Right ventricle myocardium superior (tissue), 1 donor: ENCODE results near the gene TFRC. TPM values are rescaled to one million over a fixed set of nuclear protein-coding genes. Genes with fewer than 3 reads are reported as not detected.
A peak's percentile ranks its signal among the peaks of the same experiment; 100 is the strongest.
"Not testable (repeated sequence)": the region's sequence is repeated elsewhere in the genome, so short reads cannot be mapped to it uniquely, and the experiment has no call there.

Source experiments
- ATAC-seq: fragments of 200-7000 bp; cut with Tn5 transposase; one replicate; pipeline ENCODE4 v1.9.1; 2020; ENCODE audit warnings: mild to moderate bottlenecking; ENCODE audit not compliant: poor library complexity
- DNase-seq: peaks from one replicate; pipeline ENCODE4 v3.0.0-alpha.2; 2020
- intact Hi-C: fragments of 100-400 bp; cut with DNase I; formaldehyde crosslinking; loops from one replicate; pipeline ENCODE4 v1.11.2; 2022
- total RNA-seq: library from RNA; stranded (reverse); fragmentation: NEBNext Ultra II Directional; extraction: Animal tissue kit (Norgen Biotek cat#: 25700); gene quantifications from one replicate; pipeline ENCODE4 v1.2.1, GENCODE V29; 2021
- donor health status: DM: no; HTN: yes; CAD: no; lungs with severe emphysema.

The TFRC gene
- total RNA-seq, 1 donor from 2014 or later = 56.4 TPM

GRCh38 chr3:196055240-196055639 is 26.6 kb downstream of the TFRC start:
- DNase-seq = no peak
- ATAC-seq = no peak
- intact Hi-C loops = no loop called here

GRCh38 chr3:196054661-196055060 is 27.2 kb downstream of the TFRC start:
- intact Hi-C loops = no loop called here
- ATAC-seq (no peak), DNase-seq (no peak)

DNA sequence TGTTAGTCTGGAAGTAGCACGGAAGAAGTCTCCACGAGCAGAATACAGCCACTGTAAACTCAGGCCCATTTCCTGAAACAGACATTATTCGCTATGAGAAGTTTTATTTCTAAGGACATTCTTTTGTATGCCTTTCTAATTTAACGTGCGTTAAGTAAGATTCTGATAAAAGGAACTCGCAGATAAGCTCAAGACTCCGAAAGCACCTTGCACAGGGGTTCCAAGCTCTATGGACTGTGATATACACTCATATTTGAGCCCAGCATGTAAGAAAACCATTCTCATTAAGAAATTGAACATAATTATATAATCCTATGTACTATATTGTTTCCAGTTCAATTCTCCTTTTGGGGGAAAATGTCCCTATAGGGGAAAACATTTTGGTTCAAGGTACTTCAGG is 28.4 kb downstream of the TFRC start:
- ATAC-seq = no peak

DNA sequence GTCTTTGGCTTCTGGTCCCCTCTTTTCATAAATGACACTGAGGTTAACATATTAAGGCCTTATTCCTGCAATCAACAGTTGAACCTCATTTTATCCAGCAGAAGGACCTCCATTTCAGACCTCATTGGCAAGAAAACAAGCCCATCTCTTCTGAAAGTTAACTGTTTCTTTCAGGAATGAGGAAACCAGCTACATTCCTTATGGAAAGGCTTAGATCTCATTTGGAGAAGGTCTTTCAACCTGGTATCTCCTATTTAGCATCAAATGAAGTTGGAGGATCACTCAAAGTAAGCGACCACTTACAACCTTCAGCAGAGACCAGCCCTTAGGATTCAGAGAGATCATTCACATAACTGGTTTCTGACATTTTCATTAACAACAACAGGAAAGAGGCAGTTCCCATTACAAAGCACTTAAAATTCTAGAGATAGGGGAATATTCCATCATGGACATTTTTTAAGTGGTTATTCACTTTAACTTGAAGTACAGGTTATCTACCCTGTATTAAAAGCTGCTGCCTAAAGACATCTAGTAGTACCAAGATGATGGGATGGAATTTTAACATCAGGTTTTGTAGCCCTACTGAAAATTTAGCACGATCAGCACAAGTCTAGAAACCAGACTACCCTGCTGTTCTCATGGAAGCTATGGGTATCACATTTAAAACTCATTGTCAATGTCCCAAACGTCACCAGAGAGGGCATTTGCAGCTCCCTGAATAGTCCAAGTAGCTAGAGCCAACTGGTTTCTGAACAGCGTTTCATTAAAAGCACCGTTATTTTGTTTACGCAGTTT is 30.4 kb downstream of the TFRC start:
- ATAC-seq (no peak), DNase-seq (no peak)
- intact Hi-C loops = no loop called here

More for the DNA sequence above, 28.4 kb downstream of the TFRC start:
- intact Hi-C loops = no loop called here
- no peak for DNase-seq

GRCh38 chr3:196050597-196050996 is 31.3 kb downstream of the TFRC start:
- intact Hi-C loops = no loop called here
- DNase-seq (no peak), ATAC-seq (no peak)

GRCh38 chr3:196049653-196050052 is 32.2 kb downstream of the TFRC start:
- intact Hi-C loops = no loop called here
- no peak for ATAC-seq

GRCh38 chr3:196048922-196049598 is 32.8 kb downstream of the TFRC start:
- no peak for ATAC-seq
- intact Hi-C loops = no loop called here
- no peak for DNase-seq

More at GRCh38 chr3:196049653-196050052, 32.2 kb downstream of the TFRC start:
- no peak for DNase-seq

DNA sequence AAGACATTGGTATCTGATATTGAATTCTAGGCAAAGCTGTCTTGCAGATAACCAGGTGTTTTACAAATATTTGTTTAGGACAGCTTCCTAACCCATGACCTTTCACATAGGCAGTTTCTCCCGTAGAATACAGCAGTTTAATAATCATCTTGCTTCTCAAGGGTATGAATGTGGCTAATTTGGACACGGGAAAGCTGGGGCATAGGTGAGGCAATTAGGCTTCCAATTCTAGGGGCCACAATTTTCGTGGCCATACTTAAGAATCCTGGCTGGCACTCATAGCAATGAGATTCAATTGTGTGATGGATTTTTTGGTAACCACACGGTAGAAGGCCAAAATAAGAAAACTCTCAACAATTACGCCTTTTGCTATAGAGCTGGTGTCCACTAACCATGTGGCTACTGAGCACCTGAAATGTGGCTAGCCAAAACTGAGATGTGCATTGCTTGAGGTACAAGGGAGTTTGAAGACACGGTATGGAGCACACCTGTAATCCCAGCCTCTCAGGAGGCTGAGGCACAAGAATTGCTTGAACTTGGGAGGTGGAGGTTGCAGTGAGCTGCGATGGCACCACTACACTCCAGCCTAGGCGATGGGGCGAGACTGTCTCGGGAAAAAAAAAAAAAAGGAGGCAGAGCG is 34.4 kb downstream of the TFRC start:
- no peak for ATAC-seq
- intact Hi-C loops = no loop called here
- no peak for DNase-seq

DNA sequence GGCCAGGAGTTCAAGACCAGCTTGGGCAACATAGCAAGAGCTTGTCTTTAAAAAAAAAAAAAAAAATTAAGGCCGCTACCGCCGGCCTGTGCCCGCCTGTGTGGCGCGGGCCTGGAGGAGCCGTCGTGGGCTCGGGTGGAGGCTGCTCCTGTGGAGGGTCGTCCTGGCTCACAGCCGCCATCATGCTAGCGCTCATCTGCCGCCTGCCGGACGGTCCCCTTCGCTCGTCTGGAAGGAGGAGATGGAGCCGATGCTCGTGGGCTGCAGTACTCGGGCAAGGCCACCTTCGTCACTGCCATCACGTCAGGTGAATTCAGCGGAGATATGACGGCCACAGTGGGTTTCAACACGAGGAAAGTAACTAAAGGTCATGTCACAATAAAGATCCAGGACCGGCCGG is 37.4 kb downstream of the TFRC start:
- DNase-seq = no peak

DNA sequence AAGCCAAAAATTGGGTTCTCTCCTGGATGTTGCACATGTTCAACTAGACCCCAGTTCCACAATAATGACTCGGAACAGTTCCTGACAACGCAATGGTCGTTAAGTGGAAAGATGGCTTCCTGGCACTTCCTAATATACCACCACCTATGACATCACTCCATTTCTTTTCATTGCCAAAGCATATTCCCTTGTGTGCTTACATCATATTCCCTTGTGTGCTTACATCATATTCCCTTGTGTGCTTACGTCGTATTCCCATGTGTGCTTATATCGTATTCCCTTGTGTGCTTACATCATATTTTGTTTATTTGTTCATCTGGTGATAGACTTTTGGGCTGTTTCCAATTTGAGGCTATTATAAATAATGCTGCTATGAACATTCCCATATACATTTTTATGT is 39.2 kb downstream of the TFRC start:
- intact Hi-C loops = no loop called here
- no peak for DNase-seq
- no peak for ATAC-seq

More for the DNA sequence above, 37.4 kb downstream of the TFRC start:
- ATAC-seq = no peak
- intact Hi-C loops = no loop called here

GRCh38 chr3:196039359-196039758 is 42.5 kb downstream of the TFRC start:
- intact Hi-C loops = no loop called here
- ATAC-seq (no peak), DNase-seq (no peak)

GRCh38 chr3:196026059-196026458 is 55.8 kb downstream of the TFRC start:
- DNase-seq, intact Hi-C loops: not testable (repeated sequence)
- ATAC-seq = peak; percentile 83

- no peak for ATAC-seq
- DNase-seq = no peak
- intact Hi-C loops = no loop called here
Measured at GRCh38 chr3:196024968-196025367, 56.9 kb downstream of the TFRC start.

DNA sequence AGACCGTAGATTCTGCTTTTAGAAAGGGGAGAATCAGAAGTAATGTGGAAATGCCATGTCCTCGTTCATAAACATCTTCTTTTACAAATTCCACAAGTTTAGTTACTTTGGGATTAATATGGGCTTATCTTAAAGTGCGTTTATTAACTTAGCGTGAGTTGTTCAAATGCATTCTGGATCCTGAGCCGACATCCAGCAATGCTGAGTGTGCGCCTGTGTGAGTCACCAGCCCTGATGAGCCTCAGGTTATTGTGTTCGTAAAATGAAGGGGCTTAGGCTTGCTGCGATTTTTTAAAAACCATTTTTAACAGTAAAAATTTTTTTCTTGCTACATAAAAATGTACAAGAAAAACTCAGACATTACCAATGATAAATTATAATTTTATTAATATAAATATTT is 57.9 kb downstream of the TFRC start:
- ATAC-seq (no peak), DNase-seq (no peak)
- intact Hi-C loops = no loop called here

GRCh38 chr3:196022499-196022878 is 59.4 kb downstream of the TFRC start:
- ATAC-seq, DNase-seq, intact Hi-C loops: not testable (repeated sequence)

DNA sequence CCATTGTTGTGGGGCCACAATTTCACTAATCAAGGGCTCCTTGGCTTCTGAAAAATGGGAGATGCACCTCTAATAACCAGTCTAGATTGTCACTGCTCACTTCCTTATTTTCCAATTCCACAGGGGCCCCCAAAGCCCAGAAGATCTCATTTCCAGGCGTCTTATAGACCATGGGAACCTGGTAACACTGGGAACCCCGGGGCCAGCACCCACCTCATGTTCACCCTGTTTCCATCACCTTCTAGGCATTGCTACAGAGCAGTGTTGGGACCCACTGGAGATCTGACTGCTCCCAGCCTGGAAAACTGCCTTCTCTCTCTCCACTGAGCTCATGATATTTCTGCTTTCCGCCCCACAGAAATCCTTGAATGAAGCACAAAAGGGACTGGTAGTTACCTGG is 61.5 kb downstream of the TFRC start:
- DNase-seq (no peak), ATAC-seq (peak; percentile 14)
- intact Hi-C loops = no loop called here

DNA sequence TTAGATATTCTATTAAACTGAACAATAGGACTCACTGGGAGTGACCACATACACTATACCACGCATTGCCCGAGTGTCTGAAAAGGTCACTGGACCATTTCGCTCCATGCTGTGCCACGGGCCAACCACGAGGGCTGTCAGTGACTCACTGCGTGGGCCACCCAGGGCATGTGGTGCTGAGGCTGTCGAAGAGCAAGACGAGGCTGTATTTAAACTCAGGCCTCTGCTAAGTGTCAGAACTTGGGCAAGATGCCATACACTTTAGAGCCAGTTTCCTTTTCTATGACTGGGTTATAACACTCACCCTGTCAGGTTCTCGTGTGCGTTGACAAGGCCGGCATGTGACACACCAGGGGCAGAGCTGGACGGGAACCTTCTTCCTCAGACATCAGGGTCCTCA is 62.3 kb downstream of the TFRC start:
- ATAC-seq = peak; percentile 95
- DNase-seq, intact Hi-C loops: not testable (repeated sequence)

GRCh38 chr3:196018159-196018558 is 63.7 kb downstream of the TFRC start:
- DNase-seq, intact Hi-C loops, ATAC-seq: not testable (repeated sequence)

DNA sequence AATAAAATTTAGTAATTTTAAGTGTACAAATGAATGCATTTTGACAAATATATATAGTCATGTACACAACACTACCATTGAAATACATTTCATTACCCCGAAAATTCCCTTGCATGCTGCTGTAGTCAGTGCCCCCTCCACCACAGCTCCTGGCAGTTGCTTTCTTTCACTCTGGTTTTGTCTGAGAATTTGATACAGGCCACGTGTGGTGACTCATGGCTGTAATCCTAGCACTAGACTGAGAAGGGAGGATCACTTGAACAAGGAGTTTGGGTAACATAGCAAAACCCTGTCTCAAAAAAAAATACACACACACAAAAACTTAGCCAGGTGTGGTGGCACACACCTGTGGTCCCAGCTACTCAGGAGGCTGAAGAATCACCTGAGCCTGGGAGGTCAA is 65.4 kb downstream of the TFRC start:
- intact Hi-C loops = no loop called here
- DNase-seq = no peak
- ATAC-seq = no peak

DNA sequence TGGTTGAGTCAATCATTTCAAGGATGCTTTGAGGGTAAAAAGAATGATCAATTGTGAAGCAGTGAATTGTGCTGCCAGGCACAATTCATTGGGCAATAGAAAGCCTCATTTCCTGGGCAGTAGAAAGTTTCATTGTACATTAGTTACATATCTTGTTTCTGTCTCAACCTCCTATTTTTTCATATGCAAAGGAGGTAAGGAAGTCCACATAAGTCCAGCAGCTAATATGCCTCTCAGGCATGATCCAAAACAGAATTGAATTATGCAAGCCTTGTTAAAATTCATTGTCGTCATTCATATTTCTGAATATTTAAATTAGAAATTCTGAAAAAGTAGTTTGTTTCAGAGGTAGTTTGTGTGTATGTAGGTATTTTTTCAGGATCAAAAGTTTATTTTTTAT is 65.8 kb downstream of the TFRC start:
- intact Hi-C loops = no loop called here

More for the DNA sequence above, 65.8 kb downstream of the TFRC start:
- ATAC-seq (no peak), DNase-seq (no peak)
